Measurements from ENCODE around the gene GAS6. TPM values are rescaled to one million over a fixed set of nuclear protein-coding genes. Genes with fewer than 3 reads are reported as not detected.

The GAS6 gene
- total and polyA plus RNA-seq, 3 donors from 2014 or later: 193 to 575 (median 416) TPM

DNA sequence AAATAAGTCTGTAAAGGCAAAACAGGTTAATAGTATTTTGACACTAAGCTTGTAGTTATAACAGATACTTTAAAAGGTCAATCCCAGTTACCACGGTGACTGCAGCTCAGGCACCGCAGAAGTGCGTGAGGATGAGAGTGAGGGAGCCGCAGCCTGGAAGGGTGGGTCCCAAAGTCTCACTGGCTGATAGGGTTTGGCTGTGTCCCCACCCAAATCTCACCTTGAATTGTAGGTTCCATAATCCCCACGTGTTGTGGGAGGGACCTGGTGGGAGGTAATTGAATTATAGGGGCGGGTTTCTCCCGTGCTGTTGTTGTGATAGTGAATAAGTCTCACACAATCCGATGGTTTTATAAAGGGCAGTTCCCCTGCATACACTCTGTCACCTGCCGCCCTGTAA lies 40.0 kb upstream of the GAS6 start:
- H3K36me3 ChIP-seq (ENCODE audit: low read depth, missing control alignments): no peaks in the 10 kb centered on the region
- H3K27ac ChIP-seq: no peak overlapping the region
- no peaks in the 10 kb centered on the region for H3K4me1 ChIP-seq
- DNase-seq: no peak
- 89% methylated on average over 9 of the region's 9 CpGs for WGBS, 2 donors
- H3K4me3 ChIP-seq: no peak overlapping the region
- H3K27me3 ChIP-seq: no peaks in the 10 kb centered on the region
- TF ChIP-seq POLR2A (IDR thresholded peaks at IDR 0.05): no peak
- TF ChIP-seq, protein P1, sequence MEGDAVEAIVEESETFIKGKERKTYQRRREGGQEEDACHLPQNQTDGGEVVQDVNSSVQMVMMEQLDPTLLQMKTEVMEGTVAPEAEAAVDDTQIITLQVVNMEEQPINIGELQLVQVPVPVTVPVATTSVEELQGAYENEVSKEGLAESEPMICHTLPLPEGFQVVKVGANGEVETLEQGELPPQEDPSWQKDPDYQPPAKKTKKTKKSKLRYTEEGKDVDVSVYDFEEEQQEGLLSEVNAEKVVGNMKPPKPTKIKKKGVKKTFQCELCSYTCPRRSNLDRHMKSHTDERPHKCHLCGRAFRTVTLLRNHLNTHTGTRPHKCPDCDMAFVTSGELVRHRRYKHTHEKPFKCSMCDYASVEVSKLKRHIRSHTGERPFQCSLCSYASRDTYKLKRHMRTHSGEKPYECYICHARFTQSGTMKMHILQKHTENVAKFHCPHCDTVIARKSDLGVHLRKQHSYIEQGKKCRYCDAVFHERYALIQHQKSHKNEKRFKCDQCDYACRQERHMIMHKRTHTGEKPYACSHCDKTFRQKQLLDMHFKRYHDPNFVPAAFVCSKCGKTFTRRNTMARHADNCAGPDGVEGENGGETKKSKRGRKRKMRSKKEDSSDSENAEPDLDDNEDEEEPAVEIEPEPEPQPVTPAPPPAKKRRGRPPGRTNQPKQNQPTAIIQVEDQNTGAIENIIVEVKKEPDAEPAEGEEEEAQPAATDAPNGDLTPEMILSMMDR (IDR thresholded peaks at IDR 0.05): no peak
- intact Hi-C loops (cut with DNase I; ENCODE audit: low total_unique reads): no loop called here
- no peaks in the 10 kb centered on the region for H3K9me3 ChIP-seq

DNA sequence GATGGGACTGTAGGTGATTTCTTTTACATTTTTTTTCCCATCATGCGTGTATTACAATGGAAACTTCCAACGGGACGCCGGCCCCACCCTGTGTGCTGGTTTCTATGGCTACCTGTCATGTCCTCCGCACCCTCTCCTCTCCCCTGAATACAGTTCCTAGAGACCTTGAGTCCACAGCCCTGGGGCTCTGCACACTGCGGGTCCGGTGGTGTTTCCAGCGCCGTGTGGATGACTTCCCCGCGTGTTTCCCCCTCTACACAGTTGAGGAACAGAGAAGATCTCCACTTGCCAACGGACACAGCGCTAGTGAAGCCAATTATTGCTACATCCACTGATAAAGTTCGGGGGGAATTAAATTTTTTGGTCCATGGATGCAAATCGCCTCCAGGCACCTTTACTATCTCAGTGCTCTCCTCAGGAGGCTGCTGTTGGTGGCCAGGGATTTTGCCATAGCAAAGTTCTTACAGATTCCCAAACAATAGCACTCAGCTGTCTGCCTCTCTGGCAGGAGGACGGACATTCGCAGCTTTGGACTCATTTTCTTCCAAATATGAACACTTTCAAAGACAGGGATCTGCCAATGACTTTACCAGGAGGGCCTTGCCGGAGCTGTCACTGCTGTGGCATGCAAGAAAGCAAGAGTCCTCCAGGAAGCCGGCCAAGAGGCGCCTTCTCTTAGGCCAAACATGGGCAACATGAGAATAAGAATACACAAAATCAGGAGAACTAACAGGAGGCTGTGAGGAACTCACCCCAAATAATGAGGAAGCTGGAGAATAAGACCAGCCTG lies 39.3 kb upstream of the GAS6 start:
- H3K27ac ChIP-seq: no peak overlapping the region
- H3K36me3 ChIP-seq (ENCODE audit: low read depth, missing control alignments): no peaks in the 10 kb centered on the region
- no peak for DNase-seq
- intact Hi-C loops (cut with DNase I; ENCODE audit: low total_unique reads): no loop called here
- TF ChIP-seq POLR2A (IDR thresholded peaks at IDR 0.05): no peak
- TF ChIP-seq, protein P1 (IDR thresholded peaks at IDR 0.05): no peak
- WGBS, 2 donors: 93% methylated on average over 20 of the region's 20 CpGs
- H3K9me3 ChIP-seq: no peaks in the 10 kb centered on the region
- H3K4me3 ChIP-seq: no peak overlapping the region
- H3K4me1 ChIP-seq: no peaks in the 10 kb centered on the region
- no peaks in the 10 kb centered on the region for H3K27me3 ChIP-seq

DNA sequence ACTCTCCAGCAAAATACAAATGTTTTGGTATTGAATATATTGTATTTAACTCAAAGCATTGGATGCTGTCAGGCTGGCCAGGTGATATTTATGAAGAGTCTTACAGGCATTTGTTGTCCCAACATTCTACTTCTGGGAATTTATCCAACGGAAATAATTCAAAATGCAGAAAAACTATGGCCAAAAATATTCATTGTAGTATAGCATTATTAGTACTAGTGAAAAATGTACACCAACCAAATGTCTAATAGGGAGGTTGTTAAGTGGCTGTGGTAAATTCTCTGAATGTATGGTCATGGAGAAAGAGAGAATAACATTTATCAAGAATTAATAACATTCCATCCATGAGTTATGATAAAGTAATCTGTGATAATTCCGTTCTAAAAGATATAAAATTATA lies 38.6 kb upstream of the GAS6 start:
- WGBS, 2 donors: 69 to 76% methylated on average over 2 of the region's 2 CpGs
- intact Hi-C loops (cut with DNase I; ENCODE audit: low total_unique reads): no loop called here

GRCh38 chr13:113901642-113902041 lies 37.8 kb upstream of the GAS6 start:
- Histone ChIP-seq H3K4me3 (no peak overlapping the region), H3K4me1 (no peaks in the 10 kb centered on the region), H3K9me3 (no peaks in the 10 kb centered on the region), H3K27me3 (no peaks in the 10 kb centered on the region), H3K27ac (no peak overlapping the region), H3K36me3 (ENCODE audit: low read depth, missing control alignments) (no peaks in the 10 kb centered on the region)
- TF ChIP-seq, protein P1 (IDR thresholded peaks at IDR 0.05): no peak
- no peak for TF ChIP-seq POLR2A (IDR thresholded peaks at IDR 0.05)
- intact Hi-C loops (cut with DNase I; ENCODE audit: low total_unique reads): no loop called here
- DNase-seq: no peak
- 74 to 83% methylated on average over 9 of the region's 9 CpGs for WGBS, 2 donors

More for the DNA sequence above, 38.6 kb upstream of the GAS6 start:
- Histone ChIP-seq H3K36me3 (ENCODE audit: low read depth, missing control alignments) (no peaks in the 10 kb centered on the region), H3K27ac (no peak overlapping the region), H3K4me1 (no peaks in the 10 kb centered on the region), H3K4me3 (no peak overlapping the region), H3K9me3 (no peaks in the 10 kb centered on the region), H3K27me3 (no peaks in the 10 kb centered on the region)
- DNase-seq: no peak
- TF ChIP-seq POLR2A (IDR thresholded peaks at IDR 0.05): no peak
- TF ChIP-seq, protein P1 (IDR thresholded peaks at IDR 0.05): no peak

- DNase-seq: no peak
- Histone ChIP-seq H3K4me3 (no peak overlapping the region), H3K4me1 (no peaks in the 10 kb centered on the region), H3K36me3 (ENCODE audit: low read depth, missing control alignments) (no peaks in the 10 kb centered on the region), H3K9me3 (no peaks in the 10 kb centered on the region), H3K27ac (no peak overlapping the region), H3K27me3 (no peaks in the 10 kb centered on the region)
- intact Hi-C loops (cut with DNase I; ENCODE audit: low total_unique reads): no loop called here
- TF ChIP-seq, protein P1 (IDR thresholded peaks at IDR 0.05): no peak
- TF ChIP-seq POLR2A (IDR thresholded peaks at IDR 0.05): no peak
- WGBS, 2 donors: 61 to 74% methylated on average over 7 of the region's 7 CpGs
Measured at GRCh38 chr13:113901231-113901630, 37.4 kb upstream of the GAS6 start.
